Measurements from ENCODE around the gene ZNF804A. TPM values are rescaled to one million over a fixed set of nuclear protein-coding genes. Genes with fewer than 3 reads are reported as not detected.

Gene ZNF804A
- total and polyA plus RNA-seq, 2 of the 4 experiments (the other 2 are of a cell fraction), result 2.2 to 2.7 TPM

DNA sequence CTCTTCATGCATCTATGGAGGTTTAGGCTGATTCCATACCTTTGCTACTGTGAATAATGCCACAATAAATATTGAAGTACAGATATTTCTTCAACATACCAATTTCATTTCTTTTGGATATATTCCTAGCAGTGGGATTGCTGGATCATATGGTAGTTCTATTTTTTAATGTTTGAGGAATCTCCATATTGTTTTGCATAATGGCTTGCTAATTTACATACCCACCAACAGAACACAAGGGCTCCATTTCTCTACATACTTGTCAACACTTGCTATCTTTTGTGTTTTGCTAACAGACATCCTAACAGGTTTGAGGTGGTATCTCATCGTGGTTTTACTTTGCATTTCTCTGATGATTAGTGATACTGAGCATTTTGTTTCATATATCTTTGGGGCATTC lies 253.2 kb downstream of the ZNF804A start:
- Histone ChIP-seq H3K14ac (replicated peaks; ENCODE audit: low read depth, low read length) (no peak overlapping the region), H3K4ac (ENCODE audit: low read depth, low read length) (no peak overlapping the region), H3K36me3 (ENCODE audit: control insufficient read depth, insufficient read depth, low read length) (no peaks in the 10 kb centered on the region), H3K4me3 (ENCODE audit: insufficient read depth, low read depth, low read length) (no peak overlapping the region), H4K8ac (ENCODE audit: low read depth in 2 of 2, low read length in 2 of 2) (no peak overlapping the region), H3K4me1 (ENCODE audit: control insufficient read depth, insufficient read depth, low read length) (no peaks in the 10 kb centered on the region), H3K79me1 (ENCODE audit: low read depth in 1 of 2, low read length in 2 of 2) (no peaks in the 10 kb centered on the region), H4K20me1 (ENCODE audit: insufficient read depth, low read length) (no peaks in the 10 kb centered on the region), H2BK120ac (ENCODE audit: low read depth, low read length) (no peak overlapping the region), H4K91ac (ENCODE audit: insufficient read depth, low read depth, low read length) (no peak overlapping the region), H3K18ac (ENCODE audit: low read depth, low read length) (no peak overlapping the region), H4K5ac (ENCODE audit: low read depth, low read length) (no peak overlapping the region), H3K4me2 (ENCODE audit: low read depth, low read length) (no peak overlapping the region), H2BK15ac (ENCODE audit: low read depth, low read length) (no peak overlapping the region), H2AK5ac (ENCODE audit: low read depth, low read length) (no peak overlapping the region), H2AFZ (replicated peaks; ENCODE audit: low read length, poor library complexity) (no peak overlapping the region), H2BK5ac (ENCODE audit: low read depth, low read length, poor library complexity, severe bottlenecking) (no peak overlapping the region), H3K27me3 (ENCODE audit: control insufficient read depth, insufficient read depth, low read length) (no peaks in the 10 kb centered on the region), H3K9me3 (ENCODE audit: control insufficient read depth, insufficient read depth, low read length) (no peaks in the 10 kb centered on the region), H2BK20ac (ENCODE audit: low read depth, low read length) (no peak overlapping the region), H3K23ac (ENCODE audit: low read depth, low read length) (no peak overlapping the region), H3K9me1 (ENCODE audit: insufficient read depth, low read length) (no peaks in the 10 kb centered on the region), H2AK9ac (replicated peaks; ENCODE audit: low read depth, low read length, poor library complexity) (no peak overlapping the region), H3K9ac (ENCODE audit: low read depth, low read length) (no peak overlapping the region), H3K56ac (ENCODE audit: extremely low read depth, insufficient read depth, low read length) (no peak overlapping the region), H3K27ac (ENCODE audit: insufficient read depth, low read length) (no peak overlapping the region)
- TF ChIP-seq FOS (IDR thresholded peaks at IDR 0.05; ENCODE audit: low read depth, low read length), result no peak
- no peak for TF ChIP-seq RAD21 (IDR thresholded peaks at IDR 0.05; ENCODE audit: low read length)
- no peak for TF ChIP-seq CHD1 (IDR thresholded peaks at IDR 0.05; ENCODE audit: low read depth, low read length)
- TF ChIP-seq, protein P1, sequence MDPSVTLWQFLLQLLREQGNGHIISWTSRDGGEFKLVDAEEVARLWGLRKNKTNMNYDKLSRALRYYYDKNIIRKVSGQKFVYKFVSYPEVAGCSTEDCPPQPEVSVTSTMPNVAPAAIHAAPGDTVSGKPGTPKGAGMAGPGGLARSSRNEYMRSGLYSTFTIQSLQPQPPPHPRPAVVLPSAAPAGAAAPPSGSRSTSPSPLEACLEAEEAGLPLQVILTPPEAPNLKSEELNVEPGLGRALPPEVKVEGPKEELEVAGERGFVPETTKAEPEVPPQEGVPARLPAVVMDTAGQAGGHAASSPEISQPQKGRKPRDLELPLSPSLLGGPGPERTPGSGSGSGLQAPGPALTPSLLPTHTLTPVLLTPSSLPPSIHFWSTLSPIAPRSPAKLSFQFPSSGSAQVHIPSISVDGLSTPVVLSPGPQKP (IDR thresholded peaks at IDR 0.05; ENCODE audit: borderline replicate concordance, low read depth, low read length), result no peak
- TF ChIP-seq RCOR1 (IDR thresholded peaks at IDR 0.05; ENCODE audit: insufficient replicate concordance, low read length), result no peak
- no peak for TF ChIP-seq MAFK (IDR thresholded peaks at IDR 0.05; ENCODE audit: low read depth, low read length)
- no peak for ATAC-seq (ENCODE audit: low read depth)
- BruUV-seq (replicated peaks), result no TSS peak
- in situ Hi-C loops (cut with MboI; ENCODE audit: low sequenced_read_pairs) (no loop called here), dilution Hi-C loops (cut with HindIII; ENCODE audit: low sequenced_read_pairs, unreplicated experiment) (no loop called here), intact Hi-C loops (cut with micrococcal nuclease) (no loop called here)
- ChIA-PET CTCF (no interaction called here), POLR2A (ENCODE audit: unreplicated experiment) (no interaction called here)
- DNase-seq, result no peak
- no CpG with 5 or more reads among the region's 1 CpG for WGBS, 2 experiments (ENCODE audit: extremely low coverage in 2 of 2, insufficient read length in 1 of 2)
